Measurements from ENCODE around the gene ROPN1. TPM values are rescaled to one million over a fixed set of nuclear protein-coding genes. Genes with fewer than 3 reads are reported as not detected.

ROPN1 gene
- total and polyA plus RNA-seq, 2 experiments from 2014 or later = 0.11 TPM; not detected in 1

- H3K36me3 ChIP-seq (ENCODE audit: insufficient read depth) = peaks cover 9% of the 10 kb centered on the region; the same call in 1 of the 2 replicates
- Mint-ChIP-seq H3K9me3 (peaks cover 6% of the 10 kb centered on the region; the same call in 1 of the 3 replicates), H3K36me3 (ENCODE audit: low read depth) (peaks cover 43% of the 10 kb centered on the region), H3K4me3 (no peak overlapping the region), H3K4me1 (no peaks in the 10 kb centered on the region), H3K27ac (no peak overlapping the region), H3K27me3 (ENCODE audit: insufficient read depth, low read depth, poor library complexity) (peaks cover 4% of the 10 kb centered on the region)
- ATAC-seq (no peak), DNase-seq (ENCODE audit: low spot score) (no peak)
- H2AFZ ChIP-seq = no peak overlapping the region
- H3K4me1 ChIP-seq (ENCODE audit: insufficient read depth) = no peaks in the 10 kb centered on the region
- H3K27me3 ChIP-seq (ENCODE audit: insufficient read depth) = no peaks in the 10 kb centered on the region
- H4K20me1 ChIP-seq (replicated peaks; ENCODE audit: insufficient read depth) = no peaks in the 10 kb centered on the region
- H3K4me2 ChIP-seq = no peak overlapping the region
- H3K27ac ChIP-seq (ENCODE audit: low read depth) = no peak overlapping the region
- H3K4me3 ChIP-seq = no peak overlapping the region
- no peaks in the 10 kb centered on the region for H3K79me2 ChIP-seq (replicated peaks; ENCODE audit: insufficient read depth)
- H3F3A ChIP-seq (replicated peaks; ENCODE audit: low read depth) = no peaks in the 10 kb centered on the region
- TF ChIP-seq ETS1 (IDR thresholded peaks at IDR 0.05) = no peak
- no peak for TF ChIP-seq EZH2 (IDR thresholded peaks at IDR 0.05; ENCODE audit: low read depth, unreplicated experiment)
- no peak for TF ChIP-seq CREB1 (CRISPR knock-in tag; IDR thresholded peaks at IDR 0.05; ENCODE audit: low read depth)
- no peak for TF ChIP-seq STAT1 (IDR thresholded peaks at IDR 0.05; ENCODE audit: unreplicated experiment)
- no peak for TF ChIP-seq REST (IDR thresholded peaks at IDR 0.05; ENCODE audit: unreplicated experiment)
- TF ChIP-seq, protein P1, sequence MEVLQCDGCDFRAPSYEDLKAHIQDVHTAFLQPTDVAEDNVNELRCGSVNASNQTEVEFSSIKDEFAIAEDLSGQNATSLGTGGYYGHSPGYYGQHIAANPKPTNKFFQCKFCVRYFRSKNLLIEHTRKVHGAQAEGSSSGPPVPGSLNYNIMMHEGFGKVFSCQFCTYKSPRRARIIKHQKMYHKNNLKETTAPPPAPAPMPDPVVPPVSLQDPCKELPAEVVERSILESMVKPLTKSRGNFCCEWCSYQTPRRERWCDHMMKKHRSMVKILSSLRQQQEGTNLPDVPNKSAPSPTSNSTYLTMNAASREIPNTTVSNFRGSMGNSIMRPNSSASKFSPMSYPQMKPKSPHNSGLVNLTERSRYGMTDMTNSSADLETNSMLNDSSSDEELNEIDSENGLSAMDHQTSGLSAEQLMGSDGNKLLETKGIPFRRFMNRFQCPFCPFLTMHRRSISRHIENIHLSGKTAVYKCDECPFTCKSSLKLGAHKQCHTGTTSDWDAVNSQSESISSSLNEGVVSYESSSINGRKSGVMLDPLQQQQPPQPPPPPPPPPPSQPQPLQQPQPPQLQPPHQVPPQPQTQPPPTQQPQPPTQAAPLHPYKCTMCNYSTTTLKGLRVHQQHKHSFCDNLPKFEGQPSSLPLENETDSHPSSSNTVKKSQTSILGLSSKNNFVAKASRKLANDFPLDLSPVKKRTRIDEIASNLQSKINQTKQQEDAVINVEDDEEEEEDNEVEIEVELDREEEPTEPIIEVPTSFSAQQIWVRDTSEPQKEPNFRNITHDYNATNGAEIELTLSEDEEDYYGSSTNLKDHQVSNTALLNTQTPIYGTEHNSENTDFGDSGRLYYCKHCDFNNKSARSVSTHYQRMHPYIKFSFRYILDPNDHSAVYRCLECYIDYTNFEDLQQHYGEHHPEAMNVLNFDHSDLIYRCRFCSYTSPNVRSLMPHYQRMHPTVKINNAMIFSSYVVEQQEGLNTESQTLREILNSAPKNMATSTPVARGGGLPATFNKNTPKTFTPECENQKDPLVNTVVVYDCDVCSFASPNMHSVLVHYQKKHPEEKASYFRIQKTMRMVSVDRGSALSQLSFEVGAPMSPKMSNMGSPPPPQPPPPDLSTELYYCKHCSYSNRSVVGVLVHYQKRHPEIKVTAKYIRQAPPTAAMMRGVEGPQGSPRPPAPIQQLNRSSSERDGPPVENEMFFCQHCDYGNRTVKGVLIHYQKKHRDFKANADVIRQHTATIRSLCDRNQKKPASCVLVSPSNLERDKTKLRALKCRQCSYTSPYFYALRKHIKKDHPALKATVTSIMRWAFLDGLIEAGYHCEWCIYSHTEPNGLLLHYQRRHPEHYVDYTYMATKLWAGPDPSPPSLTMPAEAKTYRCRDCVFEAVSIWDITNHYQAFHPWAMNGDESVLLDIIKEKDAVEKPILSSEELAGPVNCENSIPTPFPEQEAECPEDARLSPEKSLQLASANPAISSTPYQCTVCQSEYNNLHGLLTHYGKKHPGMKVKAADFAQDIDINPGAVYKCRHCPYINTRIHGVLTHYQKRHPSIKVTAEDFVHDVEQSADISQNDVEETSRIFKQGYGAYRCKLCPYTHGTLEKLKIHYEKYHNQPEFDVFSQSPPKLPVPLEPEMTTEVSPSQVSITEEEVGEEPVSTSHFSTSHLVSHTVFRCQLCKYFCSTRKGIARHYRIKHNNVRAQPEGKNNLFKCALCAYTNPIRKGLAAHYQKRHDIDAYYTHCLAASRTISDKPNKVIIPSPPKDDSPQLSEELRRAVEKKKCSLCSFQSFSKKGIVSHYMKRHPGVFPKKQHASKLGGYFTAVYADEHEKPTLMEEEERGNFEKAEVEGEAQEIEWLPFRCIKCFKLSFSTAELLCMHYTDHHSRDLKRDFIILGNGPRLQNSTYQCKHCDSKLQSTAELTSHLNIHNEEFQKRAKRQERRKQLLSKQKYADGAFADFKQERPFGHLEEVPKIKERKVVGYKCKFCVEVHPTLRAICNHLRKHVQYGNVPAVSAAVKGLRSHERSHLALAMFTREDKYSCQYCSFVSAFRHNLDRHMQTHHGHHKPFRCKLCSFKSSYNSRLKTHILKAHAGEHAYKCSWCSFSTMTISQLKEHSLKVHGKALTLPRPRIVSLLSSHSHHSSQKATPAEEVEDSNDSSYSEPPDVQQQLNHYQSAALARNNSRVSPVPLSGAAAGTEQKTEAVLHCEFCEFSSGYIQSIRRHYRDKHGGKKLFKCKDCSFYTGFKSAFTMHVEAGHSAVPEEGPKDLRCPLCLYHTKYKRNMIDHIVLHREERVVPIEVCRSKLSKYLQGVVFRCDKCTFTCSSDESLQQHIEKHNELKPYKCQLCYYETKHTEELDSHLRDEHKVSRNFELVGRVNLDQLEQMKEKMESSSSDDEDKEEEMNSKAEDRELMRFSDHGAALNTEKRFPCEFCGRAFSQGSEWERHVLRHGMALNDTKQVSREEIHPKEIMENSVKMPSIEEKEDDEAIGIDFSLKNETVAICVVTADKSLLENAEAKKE (CRISPR knock-in tag; IDR thresholded peaks at IDR 0.05) = no peak
- no peaks in the 10 kb centered on the region for H3K9me2 ChIP-seq (ENCODE audit: insufficient read depth)
Measured at GRCh38 chr3:123919353-123919752, 72.6 kb downstream of the ROPN1 start.

Other genes starting within 250 kb of the ROPN1 start
- 16.2 and 17.9 TPM in 2 replicates for gene MYLK, start 107.8 kb downstream of the ROPN1 start, total RNA-seq (2014; rRNA removed; shearing (Covaris generic))
- gene MYLK, start 107.8 kb downstream of the ROPN1 start, polyA plus RNA-seq (2016; fragmentation: Nextera tagmentation; extraction: Ambion mirVana) = 11.5 and 13.2 TPM in 2 replicates
- gene CCDC14, start 30.9 kb downstream of the ROPN1 start, total RNA-seq (2014; rRNA removed; shearing (Covaris generic)) = 89.2 and 113 TPM in 2 replicates
- gene CCDC14, start 30.9 kb downstream of the ROPN1 start, polyA plus RNA-seq (2016; fragmentation: Nextera tagmentation; extraction: Ambion mirVana) = 38.5 and 52.5 TPM in 2 replicates
- 12.0 and 13.6 TPM in 2 replicates for gene KALRN, start 41.2 kb upstream of the ROPN1 start, total RNA-seq (2014; rRNA removed; shearing (Covaris generic))
- gene KALRN, start 41.2 kb upstream of the ROPN1 start, polyA plus RNA-seq (2016; fragmentation: Nextera tagmentation; extraction: Ambion mirVana) = 2.4 and 4.2 TPM in 2 replicates

All from GM23338 (cell line).